HG03139 (cell line): ENCODE data around the gene HSP90B1.

Experiments used
- ATAC-seq: cut with Tn5 transposase; IDR thresholded peaks from one replicate; pipeline ENCODE4 v1.9.1; 2021; ENCODE audit not compliant: unreplicated experiment

HSP90B1 gene

GRCh38 chr12:103969391-103969790 is 39.2 kb downstream of the HSP90B1 start:
- ATAC-seq, result no peak

DNA sequence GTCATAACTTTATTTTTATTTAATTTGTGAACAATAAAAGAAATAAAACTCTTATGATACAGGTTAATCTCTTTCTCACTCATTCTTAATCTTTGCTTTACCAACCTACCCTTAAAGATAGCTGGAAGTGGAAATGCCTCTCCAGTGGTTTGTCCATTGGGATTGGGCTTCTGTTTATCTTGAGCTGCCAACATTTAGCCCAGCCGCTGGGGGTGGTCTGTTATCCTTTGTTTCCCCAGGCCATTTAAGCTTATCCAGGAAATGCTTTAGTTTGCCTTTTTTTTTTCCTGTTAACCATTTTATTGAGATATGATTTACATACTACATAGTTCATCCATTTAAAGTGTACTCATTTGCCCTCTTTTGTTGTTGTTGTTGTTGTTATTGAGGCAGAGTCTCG is 43.7 kb downstream of the HSP90B1 start:
- ATAC-seq, result no peak

DNA sequence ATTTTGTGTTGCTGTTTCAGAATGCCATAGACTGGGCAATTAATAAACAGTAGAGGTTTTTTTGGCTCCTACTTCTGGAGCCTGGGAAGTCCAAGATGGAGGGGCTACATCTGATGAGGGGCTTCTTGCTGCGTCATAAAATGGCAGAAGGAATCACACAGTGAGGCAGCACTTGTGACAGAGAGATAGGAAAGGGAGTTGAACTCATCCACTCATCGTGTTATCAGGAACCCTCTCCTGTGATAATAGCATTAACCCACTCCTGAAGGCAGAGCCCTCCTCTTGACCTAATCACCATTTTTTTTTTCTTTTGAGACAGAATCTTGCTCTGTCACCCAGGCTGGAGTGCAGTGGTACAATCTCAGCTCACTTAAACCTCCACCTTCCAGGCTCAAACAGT is 45.2 kb downstream of the HSP90B1 start:
- no peak for ATAC-seq

DNA sequence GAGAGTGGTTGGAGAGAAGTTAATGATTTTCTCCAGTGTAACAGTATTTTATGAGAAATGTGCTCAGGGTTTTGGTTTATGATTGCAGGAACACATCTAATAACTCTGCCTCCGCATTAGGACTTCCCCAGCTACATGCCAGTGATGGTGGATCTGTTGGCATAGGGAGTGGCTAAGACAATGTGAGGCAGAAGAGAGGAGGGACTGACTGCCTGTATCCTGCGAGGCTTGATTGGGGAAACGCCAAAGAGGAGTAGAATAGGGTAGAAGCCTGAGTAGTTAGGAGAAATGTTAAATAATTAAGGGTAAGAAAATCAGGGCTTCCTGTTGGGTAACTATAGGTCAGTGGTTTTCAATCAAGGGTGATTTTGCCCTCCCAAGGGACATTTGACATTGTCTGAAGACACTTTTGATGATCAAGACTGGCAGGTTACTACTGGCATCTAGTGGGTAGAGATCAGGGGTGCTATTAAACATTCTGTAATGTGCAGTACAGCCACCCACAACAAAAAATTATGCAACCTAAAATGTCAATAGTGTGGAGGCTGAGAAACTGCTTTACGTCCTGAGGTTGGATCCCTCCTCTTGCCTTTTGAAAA is 48.3 kb downstream of the HSP90B1 start:
- no peak for ATAC-seq

- no peak for ATAC-seq
These were observed 56.6 kb downstream of the HSP90B1 start for GRCh38 chr12:103986829-103987228.

GRCh38 chr12:103994235-103994634 is 64.0 kb downstream of the HSP90B1 start:
- ATAC-seq, result no peak

GRCh38 chr12:103996595-103996994 is 66.4 kb downstream of the HSP90B1 start:
- ATAC-seq, result no peak

GRCh38 chr12:103997286-103997900 is 67.2 kb downstream of the HSP90B1 start:
- ATAC-seq, result no peak
